ENCODE results near the gene GAS7.

Gene GAS7

GRCh38 chr17:9953492-9953891, 244.9 kb downstream of the GAS7 start:
- no peak overlapping the region for H3K4me3 ChIP-seq (replicated peaks in 1 of 2; ENCODE audit: low read depth in 2 of 2, low read length in 2 of 2)
- no peak for DNase-seq (ENCODE audit: low read depth in 2 of 2)
- TF ChIP-seq CTCF (IDR thresholded peaks at IDR 0.05; ENCODE audit: low read depth, low read length) = no peak

GRCh38 chr17:9951803-9952202, 246.6 kb downstream of the GAS7 start:
- no peak overlapping the region for H3K4me3 ChIP-seq (replicated peaks in 1 of 2; ENCODE audit: low read depth in 2 of 2, low read length in 2 of 2)
- TF ChIP-seq CTCF (IDR thresholded peaks at IDR 0.05; ENCODE audit: low read depth, low read length) = no peak
- no peak for DNase-seq (ENCODE audit: low read depth in 2 of 2)

DNA sequence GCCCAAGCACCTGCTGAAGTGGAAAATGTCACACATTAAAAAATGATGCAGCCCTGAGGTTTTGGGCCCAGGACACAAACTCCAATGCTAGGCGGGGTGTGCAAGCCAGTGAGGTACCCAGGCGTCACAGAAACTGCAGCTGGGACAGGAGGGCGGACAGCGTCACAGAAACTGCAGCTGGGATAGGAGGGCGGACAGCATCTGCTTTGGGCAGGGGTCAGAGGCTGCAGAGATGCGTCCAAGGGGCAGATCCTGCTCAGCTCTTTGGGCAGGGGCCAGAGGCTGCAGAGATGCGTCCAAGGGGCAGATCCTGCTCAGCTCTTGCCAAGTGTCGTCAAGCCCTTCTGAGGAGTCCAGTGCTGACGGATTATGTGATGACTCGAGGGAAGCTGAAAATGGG, 249.5 kb downstream of the GAS7 start:
- no peak for DNase-seq (ENCODE audit: low read depth in 2 of 2)
- no peak for TF ChIP-seq CTCF (IDR thresholded peaks at IDR 0.05; ENCODE audit: low read depth, low read length)

GRCh38 chr17:9944704-9945103, 253.7 kb downstream of the GAS7 start:
- no peak for DNase-seq (ENCODE audit: low read depth in 2 of 2)
- no peak for TF ChIP-seq CTCF (IDR thresholded peaks at IDR 0.05; ENCODE audit: low read depth, low read length)

More for the DNA sequence above, 249.5 kb downstream of the GAS7 start:
- no peak overlapping the region for H3K4me3 ChIP-seq (replicated peaks in 1 of 2; ENCODE audit: low read depth in 2 of 2, low read length in 2 of 2)

DNA sequence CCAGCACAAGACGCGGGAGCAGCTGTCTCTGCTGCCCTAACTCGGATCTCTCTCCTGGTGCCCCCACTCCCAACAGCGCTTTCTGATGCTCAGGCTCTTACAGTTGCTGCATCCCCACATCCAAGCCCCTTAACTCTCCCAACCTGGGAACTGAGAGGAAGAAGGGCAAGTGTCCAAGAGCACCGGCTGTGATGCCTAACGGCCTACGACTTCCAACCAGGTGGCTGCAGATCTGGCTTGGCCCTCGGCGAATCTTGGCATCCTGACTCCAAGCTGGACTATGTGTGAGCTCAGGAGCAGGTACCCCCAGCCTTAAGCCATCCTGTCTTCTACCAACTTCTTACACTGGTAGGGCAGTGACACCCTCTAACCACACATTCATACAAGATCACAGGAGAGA, 255.1 kb downstream of the GAS7 start:
- no peak for TF ChIP-seq CTCF (IDR thresholded peaks at IDR 0.05; ENCODE audit: low read depth, low read length)
- no peak for DNase-seq (ENCODE audit: low read depth in 2 of 2)
- no peak overlapping the region for H3K4me3 ChIP-seq (replicated peaks in 1 of 2; ENCODE audit: low read depth in 2 of 2, low read length in 2 of 2)

More at GRCh38 chr17:9944704-9945103, 253.7 kb downstream of the GAS7 start:
- no peak overlapping the region for H3K4me3 ChIP-seq (replicated peaks in 1 of 2; ENCODE audit: low read depth in 2 of 2, low read length in 2 of 2)

DNA sequence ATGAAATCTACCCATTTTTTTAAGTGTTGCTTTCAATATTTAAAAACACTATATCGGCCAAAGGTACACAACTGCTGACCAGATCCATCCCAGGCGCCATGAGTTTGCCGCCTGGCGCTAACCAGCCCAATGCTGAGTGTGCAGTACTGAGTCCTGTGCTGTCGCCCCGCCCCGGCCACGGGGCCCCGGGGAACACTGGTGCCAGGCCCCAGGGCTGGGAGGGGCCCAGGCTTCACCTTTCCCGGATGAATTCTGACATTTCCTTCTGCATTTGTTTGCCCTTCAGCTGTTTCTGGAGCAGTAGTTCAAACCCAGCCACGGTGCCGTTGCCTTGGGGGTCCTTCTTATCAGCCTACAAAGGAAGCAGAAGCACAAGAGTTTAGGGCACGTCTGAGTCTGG, 255.5 kb downstream of the GAS7 start:
- H3K4me3 ChIP-seq (replicated peaks in 1 of 2; ENCODE audit: low read depth in 2 of 2, low read length in 2 of 2) = no peak overlapping the region
- no peak for DNase-seq (ENCODE audit: low read depth in 2 of 2)
- no peak for TF ChIP-seq CTCF (IDR thresholded peaks at IDR 0.05; ENCODE audit: low read depth, low read length)

- no peak overlapping the region for H3K4me3 ChIP-seq (replicated peaks in 1 of 2; ENCODE audit: low read depth in 2 of 2, low read length in 2 of 2)
- DNase-seq (ENCODE audit: low read depth in 2 of 2) = no peak
- no peak for TF ChIP-seq CTCF (IDR thresholded peaks at IDR 0.05; ENCODE audit: low read depth, low read length)
Measured at GRCh38 chr17:9941305-9941704, 257.1 kb downstream of the GAS7 start.
